Heart left ventricle (tissue), 16 donors: ENCODE results near the gene GRIK5. TPM values are rescaled to one million over a fixed set of nuclear protein-coding genes. Genes with fewer than 3 reads are reported as not detected.
"Not testable (repeated sequence)": the region's sequence is repeated elsewhere in the genome, so short reads cannot be mapped to it uniquely, and the experiment has no call there.

Experiments used
- ATAC-seq, 4 donors: fragments of 200-7000 bp; cut with Tn5 transposase; one replicate each; pipeline ENCODE4 v1.9.1; 2020 to 2022; ENCODE audit warnings: moderate library complexity in 4 of 4, mild to moderate bottlenecking in 3 of 4, moderate number of reproducible peaks in 1 of 4
- DNase-seq, 5 donors: peaks; one replicate each; pipeline ENCODE4 v3.0.0-alpha.2; 2020
- H3K27ac ChIP-seq, 12 donors: fragments of 200-600 bp; sonication (generic) in 4 of 12; one replicate each; pipeline versions ENCODE4 v1.5.0 to v1.8.0; 2016 to 2022; ENCODE audit warnings: mild to moderate bottlenecking in 2 of 12
- H3K27me3 ChIP-seq, 9 donors: fragments of 200-600 bp; sonication (generic) in 2 of 9; one replicate each; pipeline versions ENCODE4 v1.5.1 to v1.8.0; 2016 to 2022; ENCODE audit warnings: mild to moderate bottlenecking in 3 of 9
- H3K36me3 ChIP-seq, 9 donors: fragments of 200-600 bp; sonication (generic) in 2 of 9; one replicate each; pipeline versions ENCODE4 v1.5.0 to v1.8.0; 2018 to 2022; ENCODE audit warnings: mild to moderate bottlenecking in 2 of 9
- H3K4me1 ChIP-seq, 12 donors: fragments of 200-600 bp; sonication (generic) in 4 of 12; one replicate each; pipeline versions ENCODE4 v1.5.0 to v1.8.0; 2016 to 2022; ENCODE audit warnings: mild to moderate bottlenecking in 3 of 12
- H3K4me3 ChIP-seq, 12 donors: fragments of 200-600 bp; sonication (generic) in 4 of 12; one replicate each; pipeline versions ENCODE4 v1.5.0 to v1.8.0; 2017 to 2022; ENCODE audit warnings: mild to moderate bottlenecking in 9 of 12, moderate library complexity in 4 of 12
- H3K9me3 ChIP-seq, 12 donors: fragments of 200-600 bp; sonication (generic) in 4 of 12; one replicate each; pipeline versions ENCODE4 v1.5.0 to v1.8.0; 2016 to 2022; ENCODE audit warnings: mild to moderate bottlenecking in 1 of 12
- CTCF ChIP-seq, 12 donors: fragments of 200-600 bp; sonication (generic) in 4 of 12; IDR thresholded peaks; one replicate each; pipeline versions ENCODE4 v1.5.0 to v1.8.0; 2018 to 2022; ENCODE audit warnings: antibody characterized with exemption in 12 of 12, mild to moderate bottlenecking in 5 of 12
- POLR2A ChIP-seq, 2 donors: fragments of 450-650 bp; IDR thresholded peaks; one replicate each; pipeline ENCODE4 v1.6.1; 2017; ENCODE audit warnings: antibody characterized with exemption in 2 of 2, mild to moderate bottlenecking in 2 of 2, moderate library complexity in 2 of 2
- WGBS, 4 donors: extraction: QIAGEN DNeasy Blood & Tissue Kit in 2 of 4; methylation state at CpG; one replicate each; pipeline versions ENCODE4 v1.1.5 to v1.1.7; 2013 to 2018; 5-methylcytosine and 5-hydroxymethylcytosine counted together
- intact Hi-C, 10 donors: fragments of 100-400 bp; cut with DNase I; formaldehyde crosslinking; loops; one replicate each; pipeline versions ENCODE4 v1.11.1 to v1.14.2; 2022
- polyA plus RNA-seq, 2 donors: library from polyadenylated mRNA; stranded (reverse); fragments of 200-250 nt; gene quantifications; one replicate each; pipeline ENCODE4 v1.2.3, GENCODE V29; 2013
- total RNA-seq, 9 donors: library from RNA; depleted of rRNA in 2 of 9; stranded (reverse); fragments of >200 nt in 2 of 9; fragmentation: NEBNext Ultra II Directional in 3 of 9; extraction: Animal tissue kit (Norgen Biotek cat#: 25700) in 3 of 9; gene quantifications; one replicate each; pipeline versions ENCODE4 v1.1.0 to v1.2.4, GENCODE V29; 2016 to 2023
- donor health status: ischemic (EF 13 %, LVEDD 7.1; RV severe dilation, severe dysfunction).
- donor health status: healthy with polysubstance abuse.
- donor health status: DM: no; HTN: yes; CAD: no.
- donor health status: DM: no; HTN: no; CAD: no.
- donor health status: ischemic (EF 25% LVEDD 6.9; RV normal size, moderate dysfunction).
- donor health status: ischemic (EF 25% LVEDD 5.7; RV mildly dilated, moderate dysfunction).
- donor health status: healthy.
- donor health status: DM: yes; HTN: yes; CAD: no.
- donor health status: ischemic (EF 35%, LVEDD 5.7; RV mildly dilated, moderate dysfunction).
- donor health status: nonischemic (EF 11% LVEDD 7.7; RV severe dilation, severe dysfunction).
- donor health status: DM: yes; HTN: yes; CAD: no.
- donor health status: PGD.
- donor health status: ischemic (EF 29% LVEDD 5.4; RV normal size, mild dysfunction).
- donor health status: nonischemic (EF 23%, LVEDD 6.1; RV moderate dilation, normal function).

Gene GRIK5
- total and polyA plus RNA-seq, 11 donors: 0.28 to 9.0 (median 2.5) TPM

- TF ChIP-seq CTCF (IDR thresholded peaks at IDR 0.05) (no peak), POLR2A (IDR thresholded peaks at IDR 0.05) (no peak)
- Histone ChIP-seq H3K9me3 (no peaks in the 10 kb centered on the region), H3K27me3 (no peaks in the 10 kb centered on the region), H3K27ac (no peak overlapping the region), H3K4me1 (peaks cover 0 to 12% (median 0%) of the 10 kb centered on the region in 12 donors), H3K36me3 (no peaks in the 10 kb centered on the region), H3K4me3 (no peak overlapping the region)
- DNase-seq (peak in 1 of 5 donors; percentile 21), ATAC-seq (no peak)
- WGBS, 4 donors: 68 to 81% (median 74%) methylated on average over 10 to 11 of the region's 11 CpGs
- intact Hi-C loops: no loop called here
Measured at GRCh38 chr19:42018503-42019193, 51.4 kb downstream of the GRIK5 start.

DNA sequence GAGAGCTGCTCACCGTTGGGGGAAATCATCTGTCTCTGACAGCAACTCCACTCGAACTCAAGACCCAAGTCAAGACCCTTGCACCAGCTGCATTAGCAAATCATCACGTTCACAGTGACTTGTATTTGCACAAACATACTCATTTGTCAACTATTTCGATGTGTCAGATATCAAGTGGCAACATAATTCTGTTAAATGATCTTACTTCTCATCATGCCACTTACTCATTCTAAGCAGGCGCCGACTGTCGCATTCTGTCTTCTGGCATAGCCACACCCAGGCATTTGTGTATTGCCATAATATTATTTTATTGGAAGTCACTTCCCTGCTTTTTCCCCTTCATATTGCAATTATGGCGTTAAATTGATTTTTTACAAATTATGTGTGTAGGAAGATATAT, 53.0 kb downstream of the GRIK5 start:
- DNase-seq (no peak), ATAC-seq (no peak)
- 82 to 83% (median 83%) methylated on average over 8 of the region's 8 CpGs for WGBS, 4 donors
- Histone ChIP-seq H3K9me3 (no peaks in the 10 kb centered on the region), H3K27ac (no peak overlapping the region), H3K4me3 (no peak overlapping the region), H3K27me3 (no peaks in the 10 kb centered on the region), H3K36me3 (no peaks in the 10 kb centered on the region), H3K4me1 (no peaks in the 10 kb centered on the region)
- TF ChIP-seq CTCF (IDR thresholded peaks at IDR 0.05) (no peak), POLR2A (IDR thresholded peaks at IDR 0.05) (no peak)
- intact Hi-C loops: no loop called here

GRCh38 chr19:42012747-42013146, 57.3 kb downstream of the GRIK5 start:
- H3K36me3 ChIP-seq, H3K27me3 ChIP-seq, intact Hi-C loops, ATAC-seq, DNase-seq, H3K4me1 ChIP-seq, H3K9me3 ChIP-seq, H3K27ac ChIP-seq, H3K4me3 ChIP-seq: not testable (repeated sequence)
- whole genome bisulfite sequencing, 4 donors: 94 to 99% (median 96%) methylated on average over 3 of the region's 3 CpGs

GRCh38 chr19:42010245-42011126, 59.5 kb downstream of the GRIK5 start:
- Histone ChIP-seq H3K9me3 (no peaks in the 10 kb centered on the region), H3K27me3 (no peaks in the 10 kb centered on the region), H3K27ac (no peak overlapping the region), H3K36me3 (no peaks in the 10 kb centered on the region), H3K4me3 (no peak overlapping the region), H3K4me1 (no peaks in the 10 kb centered on the region)
- peak in 1 of 5 donors; percentile 26 for DNase-seq
- TF ChIP-seq CTCF (IDR thresholded peaks at IDR 0.05): no peak
- intact Hi-C loops: no loop called here
- WGBS, 4 donors: 78 to 85% (median 81%) methylated on average over 11 of the region's 11 CpGs
- no peak for ATAC-seq
